GM10266 (cell line): ENCODE results near the gene HAGHL.
"Not testable (repeated sequence)": the region's sequence is repeated elsewhere in the genome, so short reads cannot be mapped to it uniquely, and the experiment has no call there.

Experiments used
- DNase-seq: peaks from one replicate; pipeline ENCODE4 v3.0.0; 2012; ENCODE audit errors: extremely low spot score
- CTCF ChIP-seq: IDR thresholded peaks from 2 replicates; pipeline ENCODE4 v1.5.1; 2012; ENCODE audit warnings: mild to moderate bottlenecking, low read depth; ENCODE audit not compliant: control insufficient read depth, insufficient read depth; ENCODE audit errors: missing control alignments

The HAGHL gene

GRCh38 chr16:750485-750884 lies 23.6 kb downstream of the HAGHL start:
- no peak for DNase-seq
- TF ChIP-seq CTCF: no peak

- no peak for DNase-seq
- TF ChIP-seq CTCF: no peak
Observed at GRCh38 chr16:751152-752006, 24.5 kb downstream of the HAGHL start.

- no peak for TF ChIP-seq CTCF
- DNase-seq: no peak
Observed at GRCh38 chr16:752007-752312, 25.1 kb downstream of the HAGHL start.

- not testable (repeated sequence) for DNase-seq
Observed at GRCh38 chr16:754121-754607, 27.3 kb downstream of the HAGHL start.

- no peak for DNase-seq
- TF ChIP-seq CTCF: no peak
Observed at GRCh38 chr16:754656-755055, 27.8 kb downstream of the HAGHL start.

- no peak for TF ChIP-seq CTCF
- DNase-seq: no peak
Observed at GRCh38 chr16:756428-756827, 29.5 kb downstream of the HAGHL start.

GRCh38 chr16:759110-759910 lies 32.4 kb downstream of the HAGHL start:
- no peak for TF ChIP-seq CTCF
- no peak for DNase-seq
